Fibroblast of villous mesenchyme (primary cell): Measurements from ENCODE around the gene PRR7. TPM values are rescaled to one million over a fixed set of nuclear protein-coding genes. Genes with fewer than 3 reads are reported as not detected.

ENCODE experiments used
- DNase-seq: peaks from one replicate; pipeline ENCODE4 v3.0.0-alpha.2; 2010; ENCODE audit warnings: low read depth
- H3K4me3 ChIP-seq: 2 replicates; pipeline ENCODE4 v1.5.1; 2011; ENCODE audit warnings: low read depth, mild to moderate bottlenecking, low read length
- total RNA-seq: library from RNA; depleted of rRNA; stranded (reverse); fragments of >200 nt; gene quantifications from 2 replicates; pipeline ENCODE4 v1.2.3, GENCODE V29; 2012
- TF ChIP-seq, protein P1 (sequence below): IDR thresholded peaks from 2 replicates; pipeline ENCODE4 v1.5.1; 2012; ENCODE audit warnings: low read depth, mild to moderate bottlenecking, low read length; ENCODE audit not compliant: insufficient read depth

The PRR7 gene
- total RNA-seq, 1 donor: 4.7 TPM

DNA sequence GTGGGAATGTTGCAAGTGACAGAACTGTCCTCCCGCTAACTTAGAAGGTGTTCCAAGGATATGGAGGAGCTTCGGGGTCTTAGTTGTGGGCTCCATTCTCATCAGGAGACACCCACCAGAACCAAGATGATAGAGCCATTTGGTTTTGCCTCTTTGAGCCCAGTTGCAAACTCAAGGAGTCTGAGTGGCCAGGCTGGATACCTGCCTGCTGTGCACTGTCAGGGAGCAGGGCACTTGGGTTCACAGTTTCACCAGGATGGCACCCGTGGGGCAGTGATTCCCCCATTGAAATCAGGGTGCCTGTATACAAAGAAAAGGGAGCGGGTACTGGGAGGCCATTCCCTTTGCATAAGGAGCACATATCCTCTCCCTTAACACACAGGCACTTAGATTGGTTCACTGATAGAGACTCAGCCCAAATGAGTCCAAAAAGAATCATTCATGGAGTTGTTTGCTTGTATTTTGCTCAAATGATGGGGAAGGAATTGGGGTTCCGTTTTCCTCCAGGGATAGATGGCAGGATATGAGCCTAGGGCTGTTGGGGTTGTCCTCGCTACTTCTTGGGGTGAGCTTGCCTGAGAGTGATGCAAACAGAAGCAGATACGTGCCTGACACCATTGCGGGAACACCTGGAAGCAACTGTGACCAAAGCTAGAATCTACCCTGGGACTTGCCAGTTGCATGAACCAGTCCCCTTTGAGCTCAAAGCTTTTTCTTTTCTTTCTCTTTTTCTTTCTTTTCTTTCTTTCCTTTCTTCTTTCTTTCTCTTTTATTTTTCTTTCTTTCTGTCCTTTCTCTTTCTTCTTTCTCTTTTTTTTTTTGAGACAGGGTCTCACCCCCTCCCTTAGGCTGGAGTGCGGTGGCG is 1.3 kb upstream of the PRR7 start:
- no peak for DNase-seq
- no peak overlapping the region for H3K4me3 ChIP-seq
- TF ChIP-seq, protein P1, sequence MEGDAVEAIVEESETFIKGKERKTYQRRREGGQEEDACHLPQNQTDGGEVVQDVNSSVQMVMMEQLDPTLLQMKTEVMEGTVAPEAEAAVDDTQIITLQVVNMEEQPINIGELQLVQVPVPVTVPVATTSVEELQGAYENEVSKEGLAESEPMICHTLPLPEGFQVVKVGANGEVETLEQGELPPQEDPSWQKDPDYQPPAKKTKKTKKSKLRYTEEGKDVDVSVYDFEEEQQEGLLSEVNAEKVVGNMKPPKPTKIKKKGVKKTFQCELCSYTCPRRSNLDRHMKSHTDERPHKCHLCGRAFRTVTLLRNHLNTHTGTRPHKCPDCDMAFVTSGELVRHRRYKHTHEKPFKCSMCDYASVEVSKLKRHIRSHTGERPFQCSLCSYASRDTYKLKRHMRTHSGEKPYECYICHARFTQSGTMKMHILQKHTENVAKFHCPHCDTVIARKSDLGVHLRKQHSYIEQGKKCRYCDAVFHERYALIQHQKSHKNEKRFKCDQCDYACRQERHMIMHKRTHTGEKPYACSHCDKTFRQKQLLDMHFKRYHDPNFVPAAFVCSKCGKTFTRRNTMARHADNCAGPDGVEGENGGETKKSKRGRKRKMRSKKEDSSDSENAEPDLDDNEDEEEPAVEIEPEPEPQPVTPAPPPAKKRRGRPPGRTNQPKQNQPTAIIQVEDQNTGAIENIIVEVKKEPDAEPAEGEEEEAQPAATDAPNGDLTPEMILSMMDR: no peak

DNA sequence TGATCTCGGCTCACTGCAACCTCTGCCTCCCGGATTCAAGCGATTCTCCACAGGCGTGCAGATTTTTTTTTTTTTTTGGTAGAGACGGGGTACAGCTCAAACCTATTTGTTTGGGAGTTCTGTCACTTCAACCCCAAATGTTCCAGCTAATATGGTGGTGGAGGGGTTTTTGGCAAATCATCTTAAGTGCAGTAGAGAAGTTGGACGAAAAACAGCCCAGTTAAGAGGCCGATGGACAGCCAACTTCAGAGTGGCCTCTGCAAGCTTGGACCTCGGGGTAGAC is 756 bp upstream of the PRR7 start:
- DNase-seq: no peak
- TF ChIP-seq, protein P1: no peak
- peak overlapping the region; percentile 72 for H3K4me3 ChIP-seq

DNA sequence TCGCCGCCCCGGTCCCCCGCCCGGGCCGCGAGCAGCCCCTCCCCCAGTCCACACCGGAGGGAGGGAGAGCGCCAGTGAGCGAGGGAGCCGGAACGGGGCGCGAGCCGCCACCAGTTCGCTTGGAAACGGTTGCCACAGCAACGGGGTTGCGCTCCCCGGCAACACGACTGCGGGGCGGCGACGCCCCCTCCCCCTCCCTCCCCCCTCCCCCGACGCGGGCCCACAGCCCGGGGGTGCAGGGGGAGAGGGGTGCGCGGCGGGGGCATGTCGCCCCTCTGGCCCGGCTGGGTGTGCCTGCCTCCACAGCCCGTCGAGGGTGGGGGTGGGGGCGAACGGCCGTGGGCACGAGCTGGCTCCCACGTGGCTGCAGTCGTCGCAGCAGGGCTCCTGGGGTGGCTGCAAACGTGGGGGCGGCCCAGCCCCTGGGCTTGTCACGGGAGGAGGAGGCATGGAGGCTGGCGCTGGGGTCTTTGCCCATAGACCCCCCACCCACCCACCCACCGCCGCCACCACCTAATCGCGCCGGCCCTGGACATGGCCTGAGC is 524 bp downstream of the PRR7 start:
- peak; percentile 42 for DNase-seq
- TF ChIP-seq, protein P1: no peak
- peak overlapping the region; percentile 72 for H3K4me3 ChIP-seq

DNA sequence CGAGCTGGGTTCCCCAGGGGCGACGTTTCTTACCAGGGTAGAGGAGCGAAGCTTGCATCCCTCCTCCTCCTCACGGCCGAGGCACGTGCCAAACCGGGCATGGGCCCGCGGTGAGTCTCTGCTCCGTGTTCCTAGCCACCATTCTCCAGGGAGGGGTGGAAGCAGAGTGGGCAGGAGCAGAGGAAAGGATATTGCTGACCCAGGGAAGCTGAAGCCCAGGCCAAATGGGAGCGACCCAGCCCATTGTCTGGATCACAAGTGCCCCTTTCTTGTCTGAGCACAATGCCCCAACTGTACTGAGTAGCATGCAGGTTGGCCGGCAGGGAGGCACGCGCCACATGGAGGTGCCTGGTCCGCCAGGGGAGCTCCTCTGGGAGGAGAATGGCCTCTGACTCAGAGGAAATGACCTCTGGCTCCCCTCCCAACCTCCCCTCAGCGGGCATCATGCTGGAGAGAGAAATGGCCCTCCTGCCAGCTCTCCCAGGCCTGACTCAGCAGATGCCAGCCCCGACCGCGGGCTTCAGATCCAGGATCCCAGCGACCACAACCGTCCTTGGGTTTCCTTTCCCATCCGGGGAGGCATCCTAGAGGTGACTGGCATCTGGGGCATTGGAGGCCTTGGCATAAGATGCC is 1.1 kb downstream of the PRR7 start:
- H3K4me3 ChIP-seq: peak overlapping the region; percentile 23
- peak; percentile 67 for DNase-seq
- TF ChIP-seq, protein P1: no peak

DNA sequence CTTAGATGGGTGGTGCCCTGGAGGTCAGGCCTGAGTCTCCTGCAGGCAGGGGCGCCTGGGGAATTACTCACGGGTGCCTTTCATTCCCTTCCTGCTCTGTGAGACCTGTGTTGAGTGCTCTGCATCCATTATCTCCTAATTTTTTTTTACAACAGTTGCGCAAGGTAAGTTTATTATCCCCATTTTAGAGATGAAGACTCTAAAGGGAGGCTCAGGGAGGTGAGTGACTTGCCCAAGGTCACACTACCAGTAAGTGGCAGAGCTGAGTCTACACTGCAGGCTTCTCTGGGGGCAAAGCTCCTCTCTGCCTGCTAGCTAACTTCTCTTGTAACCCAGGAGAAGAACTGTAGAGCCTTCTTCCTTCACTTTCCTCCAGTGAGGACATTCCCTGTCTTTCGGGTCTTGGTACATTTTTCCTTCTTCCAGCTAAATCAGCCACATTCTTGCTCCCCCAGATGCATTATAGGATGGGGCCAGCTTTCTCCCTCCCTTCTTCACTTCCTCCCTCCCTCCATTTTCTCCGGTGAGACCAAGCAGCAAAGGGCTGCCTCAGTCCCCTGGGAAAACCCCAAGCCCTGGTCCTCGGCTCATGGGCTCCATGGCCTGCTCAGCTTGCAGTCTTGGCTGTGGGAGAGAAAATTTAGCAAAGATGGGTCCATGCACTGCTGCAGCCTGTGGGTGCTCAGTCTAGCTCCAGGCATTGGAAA is 1.8 kb downstream of the PRR7 start:
- TF ChIP-seq, protein P1: no peak
- no peak overlapping the region for H3K4me3 ChIP-seq
- no peak for DNase-seq

DNA sequence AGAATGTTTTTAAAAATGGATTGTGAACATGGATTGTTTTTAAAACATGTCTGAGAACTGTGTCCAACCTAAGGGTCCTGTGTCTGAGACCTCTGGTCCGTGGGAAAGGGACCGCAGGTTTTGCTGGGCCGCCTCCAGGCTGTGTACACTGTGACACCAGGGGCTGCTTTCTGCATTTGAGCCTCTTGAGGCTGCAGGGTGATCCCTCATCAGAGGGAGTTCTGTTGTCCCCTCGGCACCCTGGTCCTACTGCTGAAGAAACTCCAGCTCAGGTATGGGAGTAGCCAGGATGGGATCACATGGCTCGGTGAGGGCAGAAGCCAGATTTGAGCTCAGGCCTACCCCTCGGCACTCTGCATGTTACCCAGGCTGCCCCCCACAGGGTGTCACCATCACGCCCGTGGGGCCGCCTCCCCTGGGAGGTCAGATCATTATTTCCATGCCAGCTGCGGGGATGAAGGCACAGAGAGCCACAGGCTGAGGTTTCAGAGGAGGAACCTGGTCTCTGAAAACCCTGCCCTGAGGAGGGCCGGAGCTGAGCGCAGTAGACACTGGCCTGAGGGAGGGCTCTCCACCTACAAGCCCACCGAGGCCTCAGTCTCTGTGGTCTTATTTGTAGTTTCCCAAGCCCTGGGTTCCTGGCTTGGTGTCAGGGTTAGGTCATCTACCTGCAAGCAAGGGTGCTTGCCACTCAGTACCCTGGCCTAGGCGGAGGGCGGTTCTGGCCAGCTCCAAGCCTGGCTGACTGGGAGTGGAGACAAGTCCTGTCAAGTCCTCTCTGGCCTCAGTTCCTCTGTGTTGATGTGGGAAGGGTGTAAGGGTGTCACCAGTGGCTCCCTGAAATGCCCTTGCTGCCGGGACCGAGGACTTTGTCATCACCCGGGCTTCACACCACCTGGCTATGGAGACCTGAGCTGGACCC is 2.8 kb downstream of the PRR7 start:
- H3K4me3 ChIP-seq: no peak overlapping the region
- TF ChIP-seq, protein P1: no peak
- no peak for DNase-seq
